SH-SY5Y (cell line): Measurements from ENCODE around the gene PKNOX1.

Source experiments
- GATA2 ChIP-seq: IDR thresholded peaks from 2 replicates; pipeline ENCODE4 v1.6.1; 2011; ENCODE audit warnings: mild to moderate bottlenecking, low read depth, low read length
- GATA3 ChIP-seq: IDR thresholded peaks from 2 replicates; pipeline ENCODE4 v1.6.1; 2011; ENCODE audit warnings: low read depth, mild to moderate bottlenecking, low read length, moderate library complexity

DNA sequence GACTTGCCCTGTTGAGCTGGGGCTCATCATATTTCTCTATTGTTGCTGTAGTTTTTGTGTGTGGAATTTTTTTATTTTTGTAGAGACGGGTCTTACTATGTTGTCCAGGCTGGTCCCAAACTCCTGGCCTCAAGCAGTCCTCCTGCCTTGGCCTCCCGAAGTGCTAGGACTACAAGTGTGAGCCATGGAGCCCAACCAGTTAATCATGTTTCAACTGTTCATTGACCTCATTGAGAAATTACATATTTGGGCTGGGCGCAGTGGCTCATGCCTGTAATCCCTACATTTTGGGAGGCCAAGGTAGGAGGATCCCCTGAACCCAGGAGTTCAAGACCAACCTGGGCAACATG is 9.2 kb upstream of the PKNOX1 start:
- TF ChIP-seq GATA2 (no peak), GATA3 (no peak)
